ENCODE data around the gene MYH3. TPM values are rescaled to one million over a fixed set of nuclear protein-coding genes. Genes with fewer than 3 reads are reported as not detected.

The MYH3 gene
- total and polyA plus RNA-seq, 10 of the 15 experiments (the other 5 are each of a cell fraction or from before 2014, with no cell fraction given), result 0.14 to 1.4 (median 0.71) TPM

- TF ChIP-seq BCL3 (IDR thresholded peaks at IDR 0.05; ENCODE audit: borderline replicate concordance, insufficient read depth, low read depth, low read length, poor library complexity, severe bottlenecking), result no peak
- no peak for TF ChIP-seq BRCA1 (IDR thresholded peaks at IDR 0.05; ENCODE audit: low read depth, low read length)
- no peak for TF ChIP-seq TCF7 (IDR thresholded peaks at IDR 0.05; ENCODE audit: borderline replicate concordance)
- no peak for TF ChIP-seq PAX8 (IDR thresholded peaks at IDR 0.05)
- no peak for TF ChIP-seq ZNF592 (IDR thresholded peaks at IDR 0.05)
- TF ChIP-seq GABPA (IDR thresholded peaks at IDR 0.05; ENCODE audit: low read depth), result no peak
- no peak for TF ChIP-seq E2F8 (IDR thresholded peaks at IDR 0.05; ENCODE audit: low read depth, partially characterized antibody)
- TF ChIP-seq HDGF (IDR thresholded peaks at IDR 0.05), result no peak
- no peak for TF ChIP-seq SRF (IDR thresholded peaks at IDR 0.05; ENCODE audit: low read depth in 2 of 2, low read length in 2 of 2)
- TF ChIP-seq PRDM15 (CRISPR knock-in tag; IDR thresholded peaks at IDR 0.05), result no peak
- TF ChIP-seq POU2F2 (IDR thresholded peaks at IDR 0.05; ENCODE audit: borderline replicate concordance, low read depth, low read length), result no peak
- TF ChIP-seq SUZ12 (IDR thresholded peaks at IDR 0.05; ENCODE audit: unreplicated experiment), result no peak
- Histone ChIP-seq H4K20me1 (ENCODE audit: control insufficient read depth, insufficient read depth) (no peaks in the 10 kb centered on the region), H2AFZ (ENCODE audit: control insufficient read depth, low read depth, low read length) (no peak overlapping the region), H3K9ac (ENCODE audit: control insufficient read depth, insufficient read depth, low read length) (no peak overlapping the region), H3K79me2 (ENCODE audit: control insufficient read depth, insufficient read depth, low read length) (no peaks in the 10 kb centered on the region), H3K4me1 (ENCODE audit: control insufficient read depth, insufficient read depth, low read length) (no peaks in the 10 kb centered on the region), H3K27me3 (replicated peaks in 1 of 2; ENCODE audit: control insufficient read depth in 2 of 2, insufficient read depth in 2 of 2, low read length in 1 of 2) (no peaks in the 10 kb centered on the region; a peak in 1 of 4 replicates), H3K4me3 (no peak overlapping the region), H3K4me2 (ENCODE audit: control insufficient read depth, insufficient read depth) (no peak overlapping the region), H3K27ac (ENCODE audit: control insufficient read depth, insufficient read depth) (no peak overlapping the region), H3K36me3 (ENCODE audit: control insufficient read depth in 2 of 2, insufficient read depth in 2 of 2, low read length in 1 of 2) (no peaks in the 10 kb centered on the region), H3K9me3 (replicated peaks; ENCODE audit: control insufficient read depth, insufficient read depth, low read length) (no peaks in the 10 kb centered on the region)
- ChIA-PET RAD21 (ENCODE audit: unreplicated experiment) (no interaction called here), SMC1A (ENCODE audit: uncharacterized antibody, unreplicated experiment) (no interaction called here), CTCF (interaction anchor here (0.7 to 1.9 kb wide), 3 partner anchors 11 to 29 kb away, joined by 4 to 5 read pairs (median 4); no protein-coding TSS in a partner anchor), POLR2A (no interaction called here)
- no peak for ATAC-seq
- no TSS peak for BruUV-seq (replicated peaks)
- intact Hi-C loops (cut with micrococcal nuclease; ENCODE audit: unreplicated experiment) (no loop called here), in situ Hi-C loops (cut with MboI) (no loop called here)
- no peak for FAIRE-seq
- 93% methylated on average over 5 of the region's 5 CpGs for WGBS (ENCODE audit: insufficient coverage, insufficient replicate concordance, low lambda C conversion rate, missing lambda C conversion rate)
- DNase-seq (ENCODE audit: low read depth, low spot score), result no peak
Measured at GRCh38 chr17:10653987-10654386, 3.1 kb downstream of the MYH3 start.

Data from GM12878 (cell line).